KMS-11 (cell line): Measurements from ENCODE around the gene SLC25A34.

Experiments used
- H2AFZ ChIP-seq: fragments of 200-600 bp; sonication (generic); 2 replicates; pipeline ENCODE4 v1.6.1; 2016; ENCODE audit warnings: antibody characterized with exemption, mixed run types, low read depth
- H3K27ac ChIP-seq: fragments of 200-600 bp; sonication (generic); 2 replicates; pipeline ENCODE4 v1.6.1; 2016; ENCODE audit warnings: mild to moderate bottlenecking, mixed run types
- H3K27me3 ChIP-seq: fragments of 200-600 bp; sonication (generic); 2 replicates; pipeline ENCODE4 v1.6.1; 2017; ENCODE audit warnings: mild to moderate bottlenecking, low read depth, mixed run types, moderate library complexity; ENCODE audit not compliant: insufficient read depth
- H3K36me3 ChIP-seq: fragments of 200-600 bp; sonication (generic); 2 replicates; pipeline ENCODE4 v1.6.1; 2017; ENCODE audit warnings: mild to moderate bottlenecking, mixed run types; ENCODE audit not compliant: insufficient read depth
- H3K4me1 ChIP-seq: fragments of 200-600 bp; sonication (generic); 2 replicates; pipeline ENCODE4 v1.6.1; 2016; ENCODE audit warnings: mild to moderate bottlenecking, low read depth, mixed run types; ENCODE audit not compliant: poor library complexity, severe bottlenecking
- H3K4me2 ChIP-seq: fragments of 200-600 bp; sonication (generic); 2 replicates; pipeline ENCODE4 v1.7.0; 2016; ENCODE audit warnings: mild to moderate bottlenecking, mixed run types
- H3K4me3 ChIP-seq: fragments of 200-600 bp; sonication (generic); IDR thresholded peaks from 2 replicates; pipeline ENCODE4 v1.6.1; 2017; ENCODE audit warnings: low read depth, low read length, mixed read lengths; ENCODE audit not compliant: insufficient read depth
- H3K79me2 ChIP-seq: fragments of 200-600 bp; sonication (generic); 2 replicates; pipeline ENCODE4 v1.6.1; 2016; ENCODE audit warnings: low read depth, mixed run types; ENCODE audit not compliant: insufficient read depth
- H3K9ac ChIP-seq: fragments of 200-600 bp; sonication (generic); 2 replicates; pipeline ENCODE4 v1.6.1; 2016; ENCODE audit warnings: mild to moderate bottlenecking, mixed run types
- H4K20me1 ChIP-seq: fragments of 200-600 bp; sonication (generic); 2 replicates; pipeline ENCODE4 v1.6.1; 2016; ENCODE audit warnings: mild to moderate bottlenecking, mixed run types; ENCODE audit not compliant: insufficient read depth
- CTCF ChIP-seq: fragments of 200-600 bp; sonication (generic); conservative IDR thresholded peaks from 2 replicates; pipeline ENCODE4 v1.6.1; 2017; ENCODE audit warnings: low read depth, mild to moderate bottlenecking, antibody characterized with exemption, low read length, moderate library complexity, mixed read lengths

SLC25A34 gene

GRCh38 chr1:15700508-15700907 lies 35.5 kb upstream of the SLC25A34 start:
- no peak overlapping the region for H3K4me3 ChIP-seq
- H4K20me1 ChIP-seq = no peaks in the 10 kb centered on the region
- H3K9ac ChIP-seq = no peak overlapping the region
- no peak overlapping the region for H3K27ac ChIP-seq
- no peaks in the 10 kb centered on the region for H3K27me3 ChIP-seq
- H3K79me2 ChIP-seq = peaks cover 11% of the 10 kb centered on the region; the same call in 1 of the 2 replicates
- H3K4me2 ChIP-seq = no peak overlapping the region
- TF ChIP-seq CTCF = no peak
- H3K36me3 ChIP-seq = no peaks in the 10 kb centered on the region
- peaks cover 19% of the 10 kb centered on the region for H3K4me1 ChIP-seq
- H2AFZ ChIP-seq = no peak overlapping the region

GRCh38 chr1:15701784-15702183 lies 34.3 kb upstream of the SLC25A34 start:
- peaks cover 10% of the 10 kb centered on the region; the same call in 1 of the 2 replicates for H3K79me2 ChIP-seq

GRCh38 chr1:15702722-15703550 lies 33.1 kb upstream of the SLC25A34 start:
- Histone ChIP-seq H3K4me2 (no peak overlapping the region), H3K27ac (no peak overlapping the region), H2AFZ (no peak overlapping the region), H3K4me1 (peaks cover 3% of the 10 kb centered on the region), H3K9ac (no peak overlapping the region), H3K27me3 (no peaks in the 10 kb centered on the region), H3K79me2 (peaks cover 12% of the 10 kb centered on the region; the same call in 1 of the 2 replicates), H3K4me3 (no peak overlapping the region), H3K36me3 (no peaks in the 10 kb centered on the region), H4K20me1 (no peaks in the 10 kb centered on the region)
- TF ChIP-seq CTCF = no peak

More at GRCh38 chr1:15701784-15702183, 34.3 kb upstream of the SLC25A34 start:
- H3K36me3 ChIP-seq = no peaks in the 10 kb centered on the region
- no peaks in the 10 kb centered on the region for H3K27me3 ChIP-seq
- H3K27ac ChIP-seq = no peak overlapping the region
- H2AFZ ChIP-seq = no peak overlapping the region
- no peak for TF ChIP-seq CTCF
- peaks cover 11% of the 10 kb centered on the region for H3K4me1 ChIP-seq
- no peak overlapping the region for H3K9ac ChIP-seq
- H3K4me3 ChIP-seq = no peak overlapping the region
- H3K4me2 ChIP-seq = no peak overlapping the region
- no peaks in the 10 kb centered on the region for H4K20me1 ChIP-seq

DNA sequence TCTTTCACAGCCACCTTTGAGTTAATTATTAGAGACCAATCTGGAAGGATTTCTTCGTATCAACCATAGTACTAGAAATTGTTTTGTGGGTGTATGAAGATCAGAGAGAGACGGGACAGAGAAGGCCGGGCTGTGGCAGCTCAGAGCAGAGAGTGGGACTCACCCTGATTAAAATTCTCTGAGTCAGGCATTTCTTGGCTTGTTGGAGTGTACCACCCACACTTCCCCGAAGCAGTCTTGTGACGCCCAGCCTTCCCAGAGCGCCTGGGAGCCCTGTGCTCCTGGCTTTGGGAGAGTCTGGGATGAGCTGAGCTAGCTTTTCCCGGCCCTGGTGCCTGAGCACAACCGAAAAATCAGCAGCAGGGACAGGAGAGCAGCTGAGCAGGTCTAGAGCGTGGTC lies 32.5 kb upstream of the SLC25A34 start:
- H3K4me1 ChIP-seq = peaks cover 3% of the 10 kb centered on the region
- TF ChIP-seq CTCF = no peak
- no peak overlapping the region for H3K27ac ChIP-seq
- no peak overlapping the region for H3K4me3 ChIP-seq
- H3K4me2 ChIP-seq = no peak overlapping the region
- no peaks in the 10 kb centered on the region for H3K27me3 ChIP-seq
- H4K20me1 ChIP-seq = no peaks in the 10 kb centered on the region
- no peak overlapping the region for H3K9ac ChIP-seq
- H2AFZ ChIP-seq = no peak overlapping the region
- peaks cover 18% of the 10 kb centered on the region; the same call in 1 of the 2 replicates for H3K79me2 ChIP-seq
- H3K36me3 ChIP-seq = no peaks in the 10 kb centered on the region
